Astrocyte of the spinal cord (primary cell): ENCODE data around the gene QKI.

Experiments used
- DNase-seq: peaks from one replicate; pipeline ENCODE4 v3.0.0; 2011; ENCODE audit warnings: low read depth, low spot score
- H3K4me3 ChIP-seq: 2 replicates; pipeline ENCODE4 v1.5.1; 2011; ENCODE audit warnings: low read depth, mild to moderate bottlenecking, low read length, moderate library complexity
- in situ Hi-C: cut with HindIII; loops from 2 replicates; pipeline ENCODE4 v1.10.0; 2017; ENCODE audit warnings: low sequenced_read_pairs
- TF ChIP-seq, protein P1 (sequence below): IDR thresholded peaks from 2 replicates; pipeline ENCODE4 v1.5.1; 2012; ENCODE audit warnings: low read depth, mild to moderate bottlenecking, low read length, inconsistent platforms

QKI gene

DNA sequence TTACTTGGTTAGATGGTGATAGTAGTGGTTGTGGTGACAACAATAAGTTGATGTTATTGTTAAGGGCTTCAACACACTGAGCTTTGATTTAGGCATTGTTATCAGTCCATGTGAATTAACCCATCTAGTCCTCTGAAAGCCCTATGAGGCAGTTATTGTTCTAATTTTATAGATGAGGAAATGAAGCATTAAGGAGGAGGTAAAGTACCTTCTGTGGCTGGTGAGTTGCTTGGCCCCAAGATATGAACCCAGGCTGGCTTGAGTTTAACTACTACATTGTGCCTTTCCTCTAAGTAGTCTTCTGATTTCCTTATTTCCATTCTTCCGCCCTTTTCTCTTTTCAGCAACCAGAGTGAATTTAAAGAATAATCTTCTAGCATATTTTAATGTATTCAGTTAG is 81.7 kb downstream of the QKI start:
- TF ChIP-seq, protein P1, sequence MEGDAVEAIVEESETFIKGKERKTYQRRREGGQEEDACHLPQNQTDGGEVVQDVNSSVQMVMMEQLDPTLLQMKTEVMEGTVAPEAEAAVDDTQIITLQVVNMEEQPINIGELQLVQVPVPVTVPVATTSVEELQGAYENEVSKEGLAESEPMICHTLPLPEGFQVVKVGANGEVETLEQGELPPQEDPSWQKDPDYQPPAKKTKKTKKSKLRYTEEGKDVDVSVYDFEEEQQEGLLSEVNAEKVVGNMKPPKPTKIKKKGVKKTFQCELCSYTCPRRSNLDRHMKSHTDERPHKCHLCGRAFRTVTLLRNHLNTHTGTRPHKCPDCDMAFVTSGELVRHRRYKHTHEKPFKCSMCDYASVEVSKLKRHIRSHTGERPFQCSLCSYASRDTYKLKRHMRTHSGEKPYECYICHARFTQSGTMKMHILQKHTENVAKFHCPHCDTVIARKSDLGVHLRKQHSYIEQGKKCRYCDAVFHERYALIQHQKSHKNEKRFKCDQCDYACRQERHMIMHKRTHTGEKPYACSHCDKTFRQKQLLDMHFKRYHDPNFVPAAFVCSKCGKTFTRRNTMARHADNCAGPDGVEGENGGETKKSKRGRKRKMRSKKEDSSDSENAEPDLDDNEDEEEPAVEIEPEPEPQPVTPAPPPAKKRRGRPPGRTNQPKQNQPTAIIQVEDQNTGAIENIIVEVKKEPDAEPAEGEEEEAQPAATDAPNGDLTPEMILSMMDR = no peak
- no peak overlapping the region for H3K4me3 ChIP-seq
- DNase-seq = no peak
- in situ Hi-C loops = no loop called here

- DNase-seq = no peak
- no peak overlapping the region for H3K4me3 ChIP-seq
- in situ Hi-C loops = no loop called here
- TF ChIP-seq, protein P1 = no peak
These were observed 85.6 kb downstream of the QKI start for GRCh38 chr6:163500105-163500504.

- no peak overlapping the region for H3K4me3 ChIP-seq
- in situ Hi-C loops = no loop called here
- DNase-seq = no peak
- TF ChIP-seq, protein P1 = no peak
These were observed 86.5 kb downstream of the QKI start for GRCh38 chr6:163501026-163501425.

- TF ChIP-seq, protein P1 = no peak
- H3K4me3 ChIP-seq = no peak overlapping the region
- in situ Hi-C loops = no loop called here
- DNase-seq = no peak
These were observed 86.9 kb downstream of the QKI start for GRCh38 chr6:163501439-163501838.

GRCh38 chr6:163504984-163505640 is 90.6 kb downstream of the QKI start:
- no peak for DNase-seq
- in situ Hi-C loops = no loop called here
- TF ChIP-seq, protein P1 = no peak
- no peak overlapping the region for H3K4me3 ChIP-seq

DNA sequence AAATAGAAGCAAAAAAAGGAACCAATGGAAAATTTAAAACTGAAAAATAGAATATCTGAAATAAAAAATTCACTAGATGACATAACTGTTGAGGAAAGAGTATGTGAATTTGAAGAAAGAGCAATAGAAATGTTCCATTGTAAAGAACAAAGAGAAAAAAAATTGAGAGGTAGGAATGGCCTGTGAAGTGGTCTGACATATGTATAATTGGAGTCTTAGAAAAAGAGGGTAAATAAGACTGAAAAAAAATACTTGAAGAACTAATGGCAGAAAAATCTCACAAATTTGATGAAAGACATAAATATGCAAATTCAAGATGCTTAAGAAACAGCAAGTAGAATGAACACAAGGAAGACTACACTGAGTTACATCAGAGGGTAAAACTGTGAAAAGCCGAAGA is 93.4 kb downstream of the QKI start:
- DNase-seq = no peak
- in situ Hi-C loops = no loop called here
- no peak overlapping the region for H3K4me3 ChIP-seq
- TF ChIP-seq, protein P1 = no peak

GRCh38 chr6:163513003-163513402 is 98.5 kb downstream of the QKI start:
- DNase-seq = no peak
- in situ Hi-C loops = no loop called here
- TF ChIP-seq, protein P1 = no peak
- H3K4me3 ChIP-seq = no peak overlapping the region
